H4 (cell line): ENCODE data around the gene RUNX2. TPM values are rescaled to one million over a fixed set of nuclear protein-coding genes. Genes with fewer than 3 reads are reported as not detected.
"Not testable (repeated sequence)": the region's sequence is repeated elsewhere in the genome, so short reads cannot be mapped to it uniquely, and the experiment has no call there.

Source experiments
- DNase-seq: peaks from one replicate; pipeline ENCODE4 v3.0.0-alpha.2; 2015; ENCODE audit warnings: low spot score
- total RNA-seq: library from RNA; depleted of rRNA; stranded (reverse); fragments of >200 nt; shearing (Covaris generic); gene quantifications from 2 replicates; pipeline ENCODE4 v1.2.3, GENCODE V29; 2014

Gene RUNX2
- total RNA-seq, 1 experiment from 2014 or later, result 37.7 TPM

GRCh38 chr6:45555981-45556771, 228.0 kb downstream of the RUNX2 start:
- DNase-seq, result peak; percentile 53

GRCh38 chr6:45556828-45557227, 228.7 kb downstream of the RUNX2 start:
- DNase-seq, result no peak

- no peak for DNase-seq
These were observed 229.3 kb downstream of the RUNX2 start for GRCh38 chr6:45557454-45557853.

DNA sequence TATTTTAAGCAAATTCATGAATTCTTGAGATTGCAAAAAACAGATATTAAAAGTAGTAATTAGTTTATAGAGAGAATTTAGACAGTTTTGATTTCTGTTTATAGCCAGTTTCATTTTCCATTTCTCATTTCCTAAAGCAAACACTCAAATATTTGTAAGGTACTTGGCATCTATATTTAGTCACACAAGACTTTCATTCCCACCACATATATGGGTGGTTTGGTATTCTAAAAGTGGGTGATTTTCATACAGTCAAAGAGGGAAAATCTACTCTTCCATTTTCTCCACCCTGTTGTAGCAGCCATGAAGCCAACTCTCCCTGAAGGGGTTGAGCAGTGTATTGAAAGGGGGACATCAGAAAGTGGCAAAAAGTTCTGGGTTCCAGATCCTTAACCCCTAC, 230.7 kb downstream of the RUNX2 start:
- DNase-seq, result no peak

- not testable (repeated sequence) for DNase-seq
These were observed 232.2 kb downstream of the RUNX2 start for GRCh38 chr6:45560321-45560820.

- DNase-seq, result no peak
These were observed 234.0 kb downstream of the RUNX2 start for GRCh38 chr6:45562171-45562570.

DNA sequence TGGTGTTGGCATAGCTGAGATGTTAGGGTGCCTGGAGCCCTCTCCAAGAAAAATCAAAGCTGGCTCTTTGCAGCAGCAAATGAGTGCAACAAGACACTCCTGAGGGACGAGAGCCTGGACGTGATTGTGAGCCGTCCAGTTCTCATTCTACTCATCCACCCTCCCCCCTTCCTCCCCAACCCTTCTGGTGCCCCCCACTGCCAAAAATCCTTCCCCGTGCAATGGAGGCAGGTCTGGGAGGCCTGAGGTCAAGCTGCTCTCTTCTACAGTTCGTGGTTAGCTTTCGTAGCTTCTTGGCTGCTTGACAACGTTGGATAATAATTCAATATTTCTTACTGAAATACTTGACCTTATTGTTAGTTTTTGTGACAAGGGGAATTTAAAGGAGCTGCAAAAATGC, 234.9 kb downstream of the RUNX2 start:
- DNase-seq, result no peak

GRCh38 chr6:45563844-45564243, 235.7 kb downstream of the RUNX2 start:
- no peak for DNase-seq

- DNase-seq, result peak; percentile 34
These were observed 238.8 kb downstream of the RUNX2 start for GRCh38 chr6:45566882-45567281.

DNA sequence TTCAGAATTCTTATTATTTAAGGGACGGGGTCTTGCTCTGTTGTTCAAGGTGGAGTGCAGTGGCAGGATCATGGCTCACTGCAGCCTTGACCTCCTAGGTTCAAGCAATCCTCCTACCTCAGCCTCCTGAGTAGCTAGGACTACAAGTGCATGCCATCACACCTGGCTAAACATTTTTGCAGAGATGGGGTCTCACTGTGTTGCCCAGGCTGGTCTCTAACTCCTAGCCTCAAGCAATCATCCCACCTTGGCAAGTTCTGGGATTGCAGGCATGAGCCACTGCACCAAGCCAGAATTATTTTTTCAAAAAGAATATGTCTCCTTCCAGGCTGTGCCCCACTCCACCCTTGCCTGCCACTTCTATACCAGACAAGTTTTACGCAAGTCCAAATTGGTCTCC, 239.7 kb downstream of the RUNX2 start:
- no peak for DNase-seq

DNA sequence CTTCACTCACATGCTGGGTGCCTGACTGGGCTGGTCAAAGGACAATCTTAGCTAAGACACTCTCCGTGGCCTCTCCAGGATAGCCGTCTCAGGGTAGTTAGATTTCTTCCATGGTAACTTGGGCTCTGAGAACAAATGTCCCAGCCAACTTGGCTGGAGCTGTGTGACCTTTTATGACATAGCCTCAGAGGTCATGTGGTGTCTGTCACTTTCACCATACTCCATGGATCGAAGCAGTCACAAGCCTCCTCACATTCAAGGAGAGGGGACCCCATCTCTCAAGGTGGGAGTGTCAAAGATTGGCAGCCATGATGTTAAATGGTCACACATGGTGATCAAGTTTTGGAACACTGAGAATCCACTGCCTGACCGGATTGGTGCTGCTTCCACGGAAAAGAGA, 240.5 kb downstream of the RUNX2 start:
- DNase-seq, result no peak

GRCh38 chr6:45569210-45569945, 241.2 kb downstream of the RUNX2 start:
- no peak for DNase-seq

DNA sequence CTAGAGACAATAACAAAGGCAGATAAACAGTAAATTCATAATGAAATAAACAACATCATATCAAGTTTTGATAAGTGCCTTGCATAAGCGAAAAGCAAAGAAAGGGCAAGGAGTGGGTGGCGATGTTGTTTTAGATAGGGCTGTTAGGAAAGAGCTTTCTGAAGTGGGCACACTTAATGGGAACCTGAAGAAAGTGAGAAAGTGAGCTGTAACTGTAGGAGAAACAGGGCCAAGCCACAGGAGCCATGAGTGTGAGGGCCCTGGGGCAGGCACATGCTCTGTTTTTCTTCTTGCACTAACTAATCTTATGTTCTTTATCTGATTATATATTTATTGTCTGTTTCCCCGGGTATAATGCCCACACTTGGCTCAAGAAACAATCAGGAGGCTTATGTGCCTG, 243.0 kb downstream of the RUNX2 start:
- no peak for DNase-seq

GRCh38 chr6:45572833-45573232, 244.7 kb downstream of the RUNX2 start:
- no peak for DNase-seq

- DNase-seq, result no peak
These were observed 245.9 kb downstream of the RUNX2 start for GRCh38 chr6:45574014-45574461.

GRCh38 chr6:45574885-45575284, 246.8 kb downstream of the RUNX2 start:
- no peak for DNase-seq

DNA sequence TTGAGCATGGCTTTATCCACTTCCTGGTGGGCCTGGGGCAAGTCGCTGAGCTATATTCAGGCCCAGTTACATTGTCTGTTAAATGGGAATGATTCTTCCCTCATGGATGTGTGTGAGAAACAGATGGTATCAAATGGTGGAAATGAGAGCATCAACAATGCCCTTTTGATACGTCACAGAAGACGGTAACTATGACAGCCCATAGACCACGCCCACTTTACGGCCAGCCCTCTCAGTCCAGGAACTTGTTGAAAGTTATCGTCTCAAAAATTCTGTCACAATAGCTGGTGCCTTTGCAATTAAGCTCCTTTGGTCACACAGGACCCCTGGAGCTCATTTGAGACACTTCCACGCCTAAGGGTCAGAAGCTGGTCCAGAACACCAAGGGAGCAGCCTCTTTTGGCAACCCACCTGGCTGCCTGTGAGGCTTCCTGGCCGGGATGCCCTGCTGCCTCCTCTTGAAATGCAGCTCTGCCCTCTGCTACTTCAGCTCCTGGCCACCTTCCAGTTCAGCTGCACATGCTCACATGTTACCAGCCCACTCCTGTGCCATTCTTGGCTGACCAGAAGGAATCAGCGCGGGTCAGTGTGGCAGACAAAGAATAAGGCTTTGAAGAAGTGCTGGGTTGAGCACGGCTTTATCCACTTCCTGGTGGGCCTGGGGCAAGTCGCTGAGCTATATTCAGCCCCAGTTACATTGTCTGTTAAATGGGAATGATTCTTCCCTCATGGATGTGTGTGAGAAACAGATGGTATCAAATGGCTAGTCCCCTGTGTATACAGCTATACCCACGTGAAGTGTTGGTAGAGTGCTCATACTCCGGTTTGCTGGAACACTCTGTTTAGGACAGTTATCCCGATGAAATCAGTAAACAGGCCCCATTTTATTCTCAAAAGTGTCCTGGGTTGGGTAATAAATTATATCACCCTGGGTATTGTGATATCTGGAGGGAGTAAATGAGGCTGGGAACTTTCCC, 248.8 kb downstream of the RUNX2 start:
- DNase-seq, result peak; percentile 42

DNA sequence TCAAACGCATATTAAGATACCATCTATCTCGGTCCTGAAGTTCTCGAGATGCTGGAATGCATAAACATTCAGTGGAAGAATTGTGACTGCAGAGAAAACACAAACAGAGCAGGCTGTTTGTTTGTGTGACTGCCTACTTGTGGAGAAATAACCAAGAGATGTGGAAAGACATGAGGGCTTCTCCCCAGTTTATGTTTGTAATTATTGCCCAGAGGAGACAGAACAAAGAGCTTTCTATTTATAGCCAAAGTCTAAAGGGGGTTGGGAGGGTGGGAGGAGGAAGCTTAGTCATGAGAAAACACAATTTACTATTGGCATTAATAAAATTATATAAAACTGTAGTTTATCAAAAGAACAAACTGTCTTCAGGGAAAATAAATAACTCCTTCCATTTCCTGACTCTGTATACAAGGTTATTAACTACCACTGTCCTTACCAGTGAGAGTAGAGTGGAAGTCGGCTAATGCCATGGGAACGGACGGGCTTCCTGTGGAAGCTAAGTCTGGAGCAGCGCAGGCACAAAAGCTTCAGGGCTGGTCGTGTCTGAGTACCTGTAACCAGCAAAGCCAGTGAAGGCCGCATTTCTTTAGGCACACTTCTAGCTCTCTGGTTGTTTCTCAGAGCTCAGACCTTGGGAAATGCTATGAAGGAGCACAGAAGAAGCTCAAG, 249.8 kb downstream of the RUNX2 start:
- DNase-seq, result peak; percentile 77

GRCh38 chr6:45584127-45584526, 256.0 kb downstream of the RUNX2 start:
- no peak for DNase-seq

GRCh38 chr6:45586216-45587171, 258.4 kb downstream of the RUNX2 start:
- no peak for DNase-seq
